Peyer's patch (tissue), 4 donors: ENCODE data around the gene PLEKHG3.

Experiments used
- CTCF ChIP-seq, 6 experiments: fragments of 450-650 bp in 4 of 6; fragments of 200-600 bp in 2 of 6; sonication (generic) in 1 of 6; IDR thresholded peaks; one replicate each; pipeline ENCODE4 v1.5.1; 2017 to 2019; ENCODE audit warnings: antibody characterized with exemption in 6 of 6, mild to moderate bottlenecking in 3 of 6, moderate library complexity in 1 of 6
- POLR2A ChIP-seq, 2 donors: fragments of 450-650 bp; IDR thresholded peaks; one replicate each; pipeline ENCODE4 v1.5.1; 2017; ENCODE audit warnings: antibody characterized with exemption in 2 of 2, mild to moderate bottlenecking in 2 of 2, moderate library complexity in 2 of 2

GRCh38 chr14:64695071-64695470 lies 9.2 kb upstream of the PLEKHG3 start:
- TF ChIP-seq CTCF (IDR thresholded peaks at IDR 0.05) (no peak), POLR2A (IDR thresholded peaks at IDR 0.05) (no peak)
